Subcutaneous adipose tissue (tissue), 4 donors: ENCODE data around the gene DHX29. TPM values are rescaled to one million over a fixed set of nuclear protein-coding genes. Genes with fewer than 3 reads are reported as not detected.

Experiments
- total RNA-seq, 4 donors: library from RNA; depleted of rRNA; stranded (reverse); fragments of >200 nt; gene quantifications; one replicate each; pipeline ENCODE4 v1.1.0, GENCODE V29; 2016
- TF ChIP-seq, protein P1 (sequence below): fragments of 450-650 bp; IDR thresholded peaks from one replicate; pipeline ENCODE4 v1.5.1; 2016; ENCODE audit warnings: low read depth, mild to moderate bottlenecking, control low read depth, antibody characterized with exemption, moderate library complexity

Gene DHX29
- total RNA-seq, 4 donors from 2014 or later = 21.3 to 39.5 (median 30.2) TPM

DNA sequence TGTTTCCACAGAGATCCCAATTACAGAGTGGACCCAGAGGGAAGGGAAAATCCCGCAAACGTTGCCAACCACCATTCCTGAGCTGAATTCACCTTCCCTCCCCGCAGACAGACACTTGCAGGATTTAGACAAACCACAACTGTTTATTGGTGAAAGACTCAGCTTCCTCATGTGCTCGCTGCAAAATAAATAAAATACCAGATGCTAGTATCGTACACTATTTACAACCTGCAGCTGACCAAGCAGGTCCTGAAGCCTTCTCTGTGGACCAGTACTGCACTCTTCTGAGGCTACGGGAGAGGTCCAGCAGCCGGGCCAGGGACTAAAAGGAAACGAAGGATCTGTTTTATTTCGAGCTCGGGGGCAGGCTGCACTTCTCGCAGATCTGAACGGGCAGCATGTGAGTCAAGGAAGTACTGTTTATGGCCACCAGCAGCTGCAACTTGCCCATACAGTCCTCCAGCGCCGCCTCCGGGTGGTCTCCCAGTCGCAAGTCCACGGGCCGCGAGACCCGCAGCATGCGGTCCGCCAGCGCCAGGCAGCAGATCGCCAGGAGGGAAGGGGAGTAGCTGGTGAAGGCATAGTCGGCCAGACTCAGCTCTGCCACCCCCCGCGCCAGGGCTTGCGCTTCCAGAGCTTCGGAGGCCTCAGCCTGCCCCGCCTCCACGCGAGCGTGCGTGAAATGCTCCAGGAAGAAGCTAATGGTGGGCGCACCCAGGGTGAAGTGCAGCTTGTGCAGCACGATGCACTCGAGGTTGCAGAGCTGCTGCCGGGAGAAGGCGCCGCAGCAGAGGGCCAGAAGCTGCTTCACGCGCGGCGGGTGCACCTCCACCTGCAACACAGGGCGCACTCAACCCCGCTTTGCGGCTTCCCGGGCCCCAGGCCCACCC is 76.2 kb downstream of the DHX29 start:
- TF ChIP-seq, protein P1, sequence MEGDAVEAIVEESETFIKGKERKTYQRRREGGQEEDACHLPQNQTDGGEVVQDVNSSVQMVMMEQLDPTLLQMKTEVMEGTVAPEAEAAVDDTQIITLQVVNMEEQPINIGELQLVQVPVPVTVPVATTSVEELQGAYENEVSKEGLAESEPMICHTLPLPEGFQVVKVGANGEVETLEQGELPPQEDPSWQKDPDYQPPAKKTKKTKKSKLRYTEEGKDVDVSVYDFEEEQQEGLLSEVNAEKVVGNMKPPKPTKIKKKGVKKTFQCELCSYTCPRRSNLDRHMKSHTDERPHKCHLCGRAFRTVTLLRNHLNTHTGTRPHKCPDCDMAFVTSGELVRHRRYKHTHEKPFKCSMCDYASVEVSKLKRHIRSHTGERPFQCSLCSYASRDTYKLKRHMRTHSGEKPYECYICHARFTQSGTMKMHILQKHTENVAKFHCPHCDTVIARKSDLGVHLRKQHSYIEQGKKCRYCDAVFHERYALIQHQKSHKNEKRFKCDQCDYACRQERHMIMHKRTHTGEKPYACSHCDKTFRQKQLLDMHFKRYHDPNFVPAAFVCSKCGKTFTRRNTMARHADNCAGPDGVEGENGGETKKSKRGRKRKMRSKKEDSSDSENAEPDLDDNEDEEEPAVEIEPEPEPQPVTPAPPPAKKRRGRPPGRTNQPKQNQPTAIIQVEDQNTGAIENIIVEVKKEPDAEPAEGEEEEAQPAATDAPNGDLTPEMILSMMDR = no peak

DNA sequence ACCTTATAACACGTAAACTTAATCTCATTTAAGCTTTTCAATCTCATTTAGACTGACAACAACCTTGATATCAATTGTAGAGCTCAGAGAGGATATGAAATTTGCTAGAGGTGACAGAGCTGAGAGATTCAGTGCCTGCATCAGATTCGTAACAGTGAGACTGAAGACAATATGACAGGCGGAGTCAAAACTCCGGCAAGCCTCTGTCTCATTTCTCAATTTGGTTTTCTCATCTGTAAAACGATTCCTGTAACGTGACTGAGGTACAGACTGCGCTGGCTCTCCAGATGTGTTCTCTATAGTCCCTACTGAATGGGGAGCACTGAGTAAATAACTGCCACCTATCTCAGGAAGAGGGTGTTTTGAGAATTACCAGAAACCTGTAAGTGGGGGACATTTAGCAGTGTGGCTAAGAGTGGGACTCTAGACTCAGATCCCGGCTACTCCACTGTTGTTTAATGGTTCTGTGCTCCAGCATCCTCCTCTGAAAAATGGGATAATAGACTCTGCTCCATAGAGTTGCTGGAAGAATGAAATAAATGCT is 77.3 kb downstream of the DHX29 start:
- TF ChIP-seq, protein P1 = no peak

DNA sequence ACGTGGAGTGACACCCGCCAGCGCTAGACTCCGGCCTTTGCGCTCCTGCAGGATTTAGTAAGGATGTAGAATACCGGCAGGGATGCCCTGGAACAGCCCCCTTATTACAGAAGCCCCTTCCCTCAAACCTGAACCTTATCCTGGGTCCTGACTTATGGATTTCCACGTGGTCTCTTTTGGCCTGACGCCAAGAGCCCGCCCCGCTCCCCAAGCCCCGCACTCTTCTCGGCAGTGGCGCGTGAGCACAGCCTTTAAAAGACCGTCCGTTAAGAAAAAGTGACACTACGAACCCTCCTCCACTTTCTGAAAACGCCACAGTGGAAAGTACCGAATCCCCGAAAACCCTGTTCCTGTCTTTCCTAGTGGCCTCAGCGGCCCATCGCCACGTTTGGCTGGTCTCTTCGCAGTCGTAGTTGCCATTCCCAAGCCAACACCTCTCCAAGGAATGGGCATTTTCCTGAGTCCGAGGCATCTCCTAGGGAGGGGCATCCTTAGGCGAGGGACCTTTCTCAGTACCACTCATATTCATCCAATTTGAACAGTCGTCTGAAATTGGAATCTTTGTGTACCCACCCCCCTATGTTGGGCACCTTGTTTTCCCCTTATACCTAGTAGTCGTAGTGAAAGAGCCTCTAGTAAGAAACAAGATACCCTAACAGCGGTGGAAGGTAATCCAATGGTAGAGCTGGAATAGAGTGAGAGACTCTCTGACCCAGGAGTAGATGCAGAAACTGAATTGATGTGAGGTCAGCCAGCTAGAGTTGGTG is 79.6 kb downstream of the DHX29 start:
- TF ChIP-seq, protein P1 = no peak

DNA sequence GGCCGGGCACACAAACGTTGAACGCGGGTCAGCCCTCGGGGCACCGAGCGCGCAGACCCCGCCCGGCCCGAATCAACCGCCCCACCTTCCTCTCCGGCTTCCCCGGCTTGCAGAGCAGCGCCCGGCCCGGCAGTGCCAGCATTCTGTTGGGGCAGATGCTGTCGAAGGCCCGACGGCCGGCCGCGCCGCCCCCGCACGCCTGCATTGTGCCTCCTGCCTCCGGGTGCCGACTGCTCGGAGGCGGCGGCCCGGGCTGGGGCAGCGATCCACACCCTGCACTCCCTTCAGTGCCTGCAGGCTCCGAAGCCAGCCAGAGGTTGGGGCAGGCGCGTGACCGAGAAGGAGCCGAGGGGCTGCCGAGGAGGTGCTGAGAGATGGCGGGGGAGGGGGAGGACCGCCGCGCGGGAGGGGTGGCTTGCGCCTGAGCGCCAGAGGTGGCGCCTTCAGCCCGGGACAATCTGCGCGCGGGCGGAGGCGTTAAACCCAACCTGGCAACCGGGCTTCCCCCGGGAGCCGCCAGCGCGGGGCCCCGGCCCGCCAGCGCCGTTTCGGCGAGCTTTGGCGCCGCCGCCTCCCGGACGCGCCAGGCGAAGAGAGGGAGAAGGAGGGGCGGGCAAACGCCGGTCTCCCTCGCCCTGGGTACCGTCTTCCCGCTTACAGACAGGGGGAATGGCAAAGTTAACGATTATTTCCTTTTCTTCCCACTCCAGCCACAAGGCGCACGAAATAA is 80.4 kb downstream of the DHX29 start, which contains the start of gene MCIDAS:
Gene MCIDAS, minus strand, starts transcription at position 382 of the 730 bp plus-strand sequence. Its CDS starts 177 bp downstream, at position 205.
- TF ChIP-seq, protein P1 = no peak

DNA sequence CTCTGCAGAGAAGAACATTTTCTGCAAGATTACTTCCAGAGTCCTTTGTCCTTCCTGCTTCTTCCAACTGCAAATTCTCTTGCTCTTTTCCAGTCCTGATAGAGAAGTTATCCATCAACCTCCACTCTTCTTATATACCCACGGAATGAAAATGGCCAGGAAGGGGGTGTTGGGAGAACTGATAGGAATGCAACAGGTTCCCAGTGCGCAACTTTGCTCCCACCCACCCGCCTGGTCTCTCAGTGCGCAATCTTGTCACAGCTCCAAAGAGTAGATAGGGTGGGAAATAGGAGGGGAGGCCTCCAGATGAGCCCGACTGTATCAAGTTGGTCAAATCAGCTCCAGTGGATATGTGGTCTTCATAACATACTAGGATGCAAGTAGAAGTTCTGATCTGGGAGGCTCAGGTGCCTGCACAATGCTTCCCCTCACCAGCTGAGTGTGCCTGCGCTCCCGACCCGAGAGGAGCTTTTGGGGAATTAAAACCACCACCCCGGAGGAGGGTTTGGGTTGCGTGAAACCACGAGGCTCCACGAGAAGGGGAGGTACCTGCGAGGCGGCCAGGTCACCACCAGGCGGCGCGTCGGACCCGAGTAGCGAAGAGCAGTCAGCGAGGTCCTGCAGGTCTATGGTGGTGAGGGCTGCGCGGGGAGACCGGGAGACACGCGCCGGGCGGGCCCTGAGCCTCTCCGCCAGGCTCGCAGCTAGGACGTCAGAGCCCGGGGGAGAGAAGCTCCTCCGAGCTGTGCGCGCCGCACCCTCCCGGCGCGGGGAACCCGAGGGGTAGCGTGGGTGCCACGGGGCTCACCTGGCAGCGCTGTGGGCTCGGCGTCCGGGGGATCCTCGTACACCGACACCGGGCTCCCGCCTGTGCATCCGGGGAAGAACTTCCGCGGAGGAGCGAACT is 81.2 kb downstream of the DHX29 start:
- TF ChIP-seq, protein P1 = no peak

DNA sequence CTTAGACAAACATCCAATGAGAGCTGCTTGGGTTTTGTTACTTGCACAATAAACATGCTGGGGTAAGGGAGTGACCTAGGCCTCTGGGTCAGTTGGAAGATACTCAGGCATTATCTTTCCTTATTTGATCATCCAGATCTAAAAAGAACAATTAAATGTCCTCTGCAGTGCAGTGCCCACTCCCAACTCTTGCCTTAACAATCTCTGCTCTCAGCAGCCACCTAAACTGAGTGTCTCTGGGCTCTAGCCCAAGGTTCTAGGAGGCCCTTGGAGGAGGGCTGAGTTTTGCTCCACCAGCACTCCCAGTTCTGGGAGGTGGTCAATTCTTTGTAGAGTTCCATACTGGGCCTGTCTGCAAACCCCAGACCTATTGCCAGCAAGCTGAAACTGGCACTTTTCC is 82.1 kb downstream of the DHX29 start:
- TF ChIP-seq, protein P1 = no peak
